Loucy (cell line): ENCODE measurements around the gene APC2.
A peak's percentile ranks its signal among the peaks of the same experiment; 100 is the strongest.

Experiments
- H2AFZ ChIP-seq: fragments of 200-600 bp; sonication (generic); 2 replicates; pipeline ENCODE4 v1.6.0; 2016; ENCODE audit warnings: antibody characterized with exemption, mild to moderate bottlenecking, low read length, moderate library complexity
- H3F3A ChIP-seq: fragments of 200-600 bp; 2 replicates; pipeline ENCODE4 v1.6.0; 2016; ENCODE audit warnings: antibody characterized with exemption, low read depth, mild to moderate bottlenecking
- H3K27me3 ChIP-seq: fragments of 200-600 bp; sonication (generic); 2 replicates; pipeline ENCODE4 v1.6.1; 2014; ENCODE audit warnings: low read length, mild to moderate bottlenecking; ENCODE audit not compliant: insufficient read depth, poor library complexity, severe bottlenecking
- H3K36me3 ChIP-seq: fragments of 200-600 bp; sonication (generic); 2 replicates; pipeline ENCODE4 v1.6.1; 2016; ENCODE audit warnings: low read length; ENCODE audit not compliant: insufficient read depth
- H3K4me1 ChIP-seq: fragments of 200-600 bp; sonication (generic); 2 replicates; pipeline ENCODE4 v1.5.1; 2014; ENCODE audit warnings: low read length, mild to moderate bottlenecking; ENCODE audit not compliant: insufficient read depth, poor library complexity, severe bottlenecking
- H3K4me2 ChIP-seq: fragments of 200-600 bp; sonication (generic); 2 replicates; pipeline ENCODE4 v1.6.0; 2014; ENCODE audit warnings: antibody characterized with exemption, low read length, low read depth, mild to moderate bottlenecking; ENCODE audit not compliant: poor library complexity, severe bottlenecking
- H3K4me3 ChIP-seq: fragments of 200-600 bp; sonication (generic); 2 replicates; pipeline ENCODE4 v1.5.1; 2014; ENCODE audit warnings: low read length, mild to moderate bottlenecking, mixed read lengths; ENCODE audit not compliant: poor library complexity, severe bottlenecking
- H3K79me2 ChIP-seq: fragments of 200-600 bp; sonication (generic); 2 replicates; pipeline ENCODE4 v1.6.1; 2014; ENCODE audit warnings: low read length; ENCODE audit not compliant: insufficient read depth
- H3K9ac ChIP-seq: fragments of 200-600 bp; sonication (generic); 2 replicates; pipeline ENCODE4 v1.6.0; 2014; ENCODE audit warnings: mild to moderate bottlenecking, low read depth, low read length, moderate library complexity; ENCODE audit not compliant: poor library complexity, severe bottlenecking
- H3K9me2 ChIP-seq: fragments of 200-600 bp; sonication (generic); replicated peaks from 2 replicates; pipeline ENCODE4 v1.6.1; 2016; ENCODE audit warnings: low read depth, low read length, mixed read lengths
- H3K9me3 ChIP-seq: fragments of 200-600 bp; sonication (generic); 2 replicates; pipeline ENCODE4 v1.6.1; 2014; ENCODE audit warnings: mild to moderate bottlenecking, antibody characterized with exemption, low read length, low read depth; ENCODE audit not compliant: insufficient read depth
- H4K20me1 ChIP-seq: fragments of 200-600 bp; sonication (generic); 2 replicates; pipeline ENCODE4 v1.6.0; 2014; ENCODE audit warnings: antibody characterized with exemption, low read length, mild to moderate bottlenecking; ENCODE audit not compliant: insufficient read depth, poor library complexity, severe bottlenecking
- CTCF ChIP-seq: fragments of 200-600 bp; sonication (generic); conservative IDR thresholded peaks from 2 replicates; pipeline ENCODE4 v1.5.1; 2014; ENCODE audit warnings: mild to moderate bottlenecking, antibody characterized with exemption, low read length
- EZH2phosphoT487 ChIP-seq: fragments of 200-600 bp; IDR thresholded peaks from 2 replicates; pipeline ENCODE4 v1.6.1; 2018; ENCODE audit warnings: antibody characterized with exemption, mild to moderate bottlenecking, moderate library complexity, borderline replicate concordance

Gene APC2

GRCh38 chr19:1435378-1435989 lies 14.4 kb upstream of the APC2 start:
- no peak overlapping the region for H3K4me3 ChIP-seq
- H3K79me2 ChIP-seq: peaks cover 26% of the 10 kb centered on the region
- peaks cover 12% of the 10 kb centered on the region for H3K4me1 ChIP-seq
- no peak overlapping the region for H3K4me2 ChIP-seq
- H3K27me3 ChIP-seq: peaks cover 9% of the 10 kb centered on the region
- no peaks in the 10 kb centered on the region for H3F3A ChIP-seq
- H3K9me2 ChIP-seq: no peaks in the 10 kb centered on the region
- H2AFZ ChIP-seq: no peak overlapping the region
- no peak overlapping the region for H3K9ac ChIP-seq
- H3K36me3 ChIP-seq: peaks cover 41% of the 10 kb centered on the region
- peaks cover 27% of the 10 kb centered on the region for H4K20me1 ChIP-seq
- no peak for TF ChIP-seq CTCF
- no peak for TF ChIP-seq EZH2phosphoT487
- no peaks in the 10 kb centered on the region for H3K9me3 ChIP-seq

GRCh38 chr19:1437609-1438008 lies 12.3 kb upstream of the APC2 start:
- Histone ChIP-seq H2AFZ (no peak overlapping the region), H3K9ac (no peak overlapping the region), H3K27me3 (peaks cover 9% of the 10 kb centered on the region), H3K4me2 (no peak overlapping the region), H4K20me1 (peaks cover 43% of the 10 kb centered on the region), H3K36me3 (peaks cover 47% of the 10 kb centered on the region), H3K79me2 (peaks cover 44% of the 10 kb centered on the region), H3K4me3 (no peak overlapping the region), H3F3A (no peaks in the 10 kb centered on the region), H3K9me2 (no peaks in the 10 kb centered on the region), H3K9me3 (no peaks in the 10 kb centered on the region), H3K4me1 (peaks cover 18% of the 10 kb centered on the region)
- TF ChIP-seq EZH2phosphoT487: no peak
- no peak for TF ChIP-seq CTCF

- TF ChIP-seq EZH2phosphoT487 (no peak), CTCF (peak; percentile 77)
- peak within 1 kb of the TSS; percentile 99 for H3K4me2 ChIP-seq
- H3K36me3 ChIP-seq: peaks cover 43% of the 10 kb centered on the region
- peak within 1 kb of the TSS; percentile 100 for H3K4me3 ChIP-seq
- H3K9me3 ChIP-seq: no peaks in the 10 kb centered on the region
- H3K27me3 ChIP-seq: peaks cover 9% of the 10 kb centered on the region
- H3K4me1 ChIP-seq: peaks cover 18% of the 10 kb centered on the region
- no peak within 1 kb of the TSS; the same call in 1 of the 2 replicates for H2AFZ ChIP-seq
- H3F3A ChIP-seq: no peaks in the 10 kb centered on the region
- H3K79me2 ChIP-seq: peaks cover 46% of the 10 kb centered on the region
- H4K20me1 ChIP-seq: peaks cover 44% of the 10 kb centered on the region
- peak within 1 kb of the TSS; percentile 97 for H3K9ac ChIP-seq
- H3K9me2 ChIP-seq: no peaks in the 10 kb centered on the region
Observed at GRCh38 chr19:1438035-1438932, 11.6 kb upstream of the APC2 start, which contains the start of gene RPS15. Gene RPS15, plus strand, starts transcription at chr19:1438396. Its CDS starts 30 bp downstream, at chr19:1438426.
